Neural cell (in vitro differentiated cells): Measurements from ENCODE around the gene C1QB. TPM values are rescaled to one million over a fixed set of nuclear protein-coding genes. Genes with fewer than 3 reads are reported as not detected.

Source experiments
- H2AFZ ChIP-seq: fragments of 200-600, 300-800 bp; sonication (generic), shearing (Covaris generic); 2 replicates; pipeline ENCODE4 v1.6.0; 2014; ENCODE audit warnings: low read depth, mild to moderate bottlenecking, antibody characterized with exemption, low read length, moderate library complexity
- H3F3A ChIP-seq: fragments of 200-600 bp; shearing (Covaris generic); 2 replicates; pipeline ENCODE4 v1.6.1; 2016; ENCODE audit warnings: mild to moderate bottlenecking, moderate library complexity, mixed read lengths, antibody characterized with exemption, low read length; ENCODE audit not compliant: insufficient read depth, poor library complexity, severe bottlenecking
- H3K27ac ChIP-seq: fragments of 200-600, 300-800 bp; sonication (generic), shearing (Covaris generic); 2 replicates; pipeline ENCODE4 v1.5.1; 2014; ENCODE audit warnings: mild to moderate bottlenecking, low read length, moderate library complexity
- H3K27me3 ChIP-seq: fragments of 300-800, 200-600 bp; sonication (generic), shearing (Covaris generic); 2 replicates; pipeline ENCODE4 v1.6.0; 2014; ENCODE audit warnings: mild to moderate bottlenecking, low read depth, low read length, moderate library complexity; ENCODE audit not compliant: insufficient read depth
- H3K36me3 ChIP-seq: fragments of 300-800, 200-600 bp; sonication (generic), shearing (Covaris generic); 2 replicates; pipeline ENCODE4 v1.5.1; 2014; ENCODE audit warnings: mild to moderate bottlenecking, antibody characterized with exemption, low read length, moderate library complexity; ENCODE audit not compliant: insufficient read depth
- H3K4me2 ChIP-seq: fragments of 300-800, 200-600 bp; sonication (generic), shearing (Covaris generic); 2 replicates; pipeline ENCODE4 v1.6.0; 2014; ENCODE audit warnings: mild to moderate bottlenecking, low read length
- H3K4me3 ChIP-seq: fragments of 300-800, 200-600 bp; sonication (generic), shearing (Covaris generic); 2 replicates; pipeline ENCODE4 v1.5.1; 2014; ENCODE audit warnings: mild to moderate bottlenecking, low read length, moderate library complexity
- H3K79me2 ChIP-seq: fragments of 200-600 bp; shearing (Covaris generic); replicated peaks from 2 replicates; pipeline ENCODE4 v1.6.0; 2014; ENCODE audit warnings: mild to moderate bottlenecking, low read length, moderate library complexity; ENCODE audit not compliant: insufficient read depth
- H3K9ac ChIP-seq: fragments of 300-800, 200-600 bp; sonication (generic), shearing (Covaris generic); 2 replicates; pipeline ENCODE4 v1.6.1; 2016; ENCODE audit warnings: mild to moderate bottlenecking, low read length, mixed read lengths
- H3K9me2 ChIP-seq: fragments of 200-600 bp; shearing (Covaris generic); 2 replicates; pipeline ENCODE4 v1.6.1; 2016; ENCODE audit warnings: mild to moderate bottlenecking, low read length, mixed read lengths; ENCODE audit not compliant: insufficient read depth
- H3K9me3 ChIP-seq: fragments of 200-600, 300-800 bp; sonication (generic), shearing (Covaris generic); 2 replicates; pipeline ENCODE4 v1.6.1; 2016; ENCODE audit warnings: mild to moderate bottlenecking, mixed run types, low read length, moderate library complexity, mixed read lengths
- H4K20me1 ChIP-seq: fragments of 200-600 bp; shearing (Covaris generic); 2 replicates; pipeline ENCODE4 v1.6.1; 2016; ENCODE audit warnings: mild to moderate bottlenecking, mixed run types; ENCODE audit not compliant: insufficient read depth
- CTCF ChIP-seq: fragments of 450-650 bp; IDR thresholded peaks from 2 replicates; pipeline ENCODE4 v1.5.1; 2014; ENCODE audit warnings: antibody characterized with exemption, mild to moderate bottlenecking, moderate library complexity; ENCODE audit not compliant: poor library complexity, severe bottlenecking
- EP300 ChIP-seq: fragments of 450-650 bp; conservative IDR thresholded peaks from 2 replicates; pipeline ENCODE4 v1.6.1; 2014; ENCODE audit warnings: antibody characterized with exemption, mild to moderate bottlenecking, moderate library complexity; ENCODE audit not compliant: poor library complexity, severe bottlenecking
- EZH2 ChIP-seq: fragments of 200-600, 300-800 bp; shearing (Covaris generic), sonication (generic); IDR thresholded peaks from 2 replicates; pipeline ENCODE4 v1.6.1; 2014; ENCODE audit warnings: antibody characterized with exemption, low read length, borderline replicate concordance, mild to moderate bottlenecking; ENCODE audit not compliant: insufficient read depth, poor library complexity, severe bottlenecking
- MXI1 ChIP-seq: fragments of 450-650 bp; conservative IDR thresholded peaks from 2 replicates; pipeline ENCODE4 v1.6.1; 2014; ENCODE audit warnings: antibody characterized with exemption, mild to moderate bottlenecking; ENCODE audit not compliant: poor library complexity, severe bottlenecking
- POLR2AphosphoS5 ChIP-seq: IDR thresholded peaks from 2 replicates; pipeline ENCODE4 v1.6.1; 2012
- RAD21 ChIP-seq: fragments of 450-650 bp; conservative IDR thresholded peaks from 2 replicates; pipeline ENCODE4 v1.6.1; 2014; ENCODE audit warnings: antibody characterized with exemption, mild to moderate bottlenecking, moderate library complexity
- REST ChIP-seq: IDR thresholded peaks from 2 replicates; pipeline ENCODE4 v1.6.1; 2012; ENCODE audit warnings: borderline replicate concordance
- SMC3 ChIP-seq: fragments of 450-650 bp; conservative IDR thresholded peaks from 2 replicates; pipeline ENCODE4 v1.6.1; 2014; ENCODE audit warnings: antibody characterized with exemption, mild to moderate bottlenecking, moderate library complexity; ENCODE audit not compliant: poor library complexity
- TAF1 ChIP-seq: IDR thresholded peaks from 2 replicates; pipeline ENCODE4 v1.6.1; 2012; ENCODE audit warnings: low read depth
- polyA minus RNA-seq: library from RNA; depleted of rRNA, polyadenylated mRNA; stranded (reverse); fragments of >200 nt; gene quantifications from 2 replicates; pipeline ENCODE4 v1.2.3, GENCODE V29; 2014
- polyA plus RNA-seq: library from polyadenylated mRNA; depleted of rRNA; stranded (reverse); fragments of >200 nt; gene quantifications from 2 replicates; pipeline ENCODE4 v1.2.3, GENCODE V29; 2014

The C1QB gene
- not detected in 2 replicates for polyA plus RNA-seq
- polyA minus RNA-seq = not detected in 2 replicates

GRCh38 chr1:22652881-22653316 lies at the start of gene C1QB:
Gene C1QB, plus strand, starts transcription at chr1:22653236. Its CDS starts 6,227 bp downstream, at chr1:22659463.
- Histone ChIP-seq H3K27ac (no peak within 1 kb of the TSS), H3K27me3 (no peaks in the 10 kb centered on the region), H3K9me2 (no peaks in the 10 kb centered on the region), H3K79me2 (no peaks in the 10 kb centered on the region), H3F3A (no peaks in the 10 kb centered on the region), H3K9me3 (no peaks in the 10 kb centered on the region), H3K4me2 (no peak within 1 kb of the TSS), H3K4me3 (no peak within 1 kb of the TSS), H4K20me1 (no peaks in the 10 kb centered on the region), H3K36me3 (no peaks in the 10 kb centered on the region), H3K9ac (no peak within 1 kb of the TSS), H2AFZ (no peak within 1 kb of the TSS)
- TF ChIP-seq EZH2 = no peak

GRCh38 chr1:22606161-22606560 lies 46.9 kb upstream of the C1QB start:
- Histone ChIP-seq H3K4me2 (no peak overlapping the region), H3F3A (no peaks in the 10 kb centered on the region), H3K9me3 (no peaks in the 10 kb centered on the region), H3K36me3 (no peaks in the 10 kb centered on the region), H2AFZ (no peak overlapping the region), H3K4me3 (peak overlapping the region; percentile 23), H4K20me1 (no peaks in the 10 kb centered on the region), H3K27me3 (peaks cover 51% of the 10 kb centered on the region), H3K9me2 (no peaks in the 10 kb centered on the region), H3K79me2 (no peaks in the 10 kb centered on the region), H3K9ac (no peak overlapping the region), H3K27ac (no peak overlapping the region)
- no peak for TF ChIP-seq EP300
- TF ChIP-seq TAF1 = no peak
- no peak for TF ChIP-seq EZH2
- TF ChIP-seq SMC3 = no peak
- TF ChIP-seq RAD21 = no peak
- TF ChIP-seq MXI1 = no peak

- Histone ChIP-seq H3K27ac (no peak overlapping the region), H3K4me3 (no peak overlapping the region), H3F3A (no peaks in the 10 kb centered on the region), H3K79me2 (no peaks in the 10 kb centered on the region), H3K4me2 (no peak overlapping the region), H3K9me2 (no peaks in the 10 kb centered on the region), H2AFZ (no peak overlapping the region), H4K20me1 (no peaks in the 10 kb centered on the region), H3K9me3 (no peaks in the 10 kb centered on the region), H3K36me3 (no peaks in the 10 kb centered on the region), H3K27me3 (peaks cover 61% of the 10 kb centered on the region), H3K9ac (no peak overlapping the region)
- TF ChIP-seq MXI1 (no peak), CTCF (no peak), REST (no peak), POLR2AphosphoS5 (no peak), EP300 (no peak), TAF1 (no peak), SMC3 (no peak), RAD21 (no peak), EZH2 (no peak)
These were observed 45.9 kb upstream of the C1QB start for GRCh38 chr1:22607154-22607553.
